NCI-H1048 (cell line): ENCODE data around the gene CAMK2G.
"Not testable (repeated sequence)": the region's sequence is repeated elsewhere in the genome, so short reads cannot be mapped to it uniquely, and the experiment has no call there.

Source experiments
- DNase-seq: peaks from one replicate; lab custom pipeline; 2025; lab: John Stamatoyannopoulos, UW

Gene CAMK2G

GRCh38 chr10:73902351-73902750 is 28.0 kb upstream of the CAMK2G start:
- no peak for DNase-seq

GRCh38 chr10:73901261-73901660 is 26.9 kb upstream of the CAMK2G start:
- DNase-seq, result no peak

GRCh38 chr10:73900064-73900463 is 25.7 kb upstream of the CAMK2G start:
- no peak for DNase-seq

- DNase-seq, result no peak
These were observed 25.1 kb upstream of the CAMK2G start for GRCh38 chr10:73899423-73899822.

GRCh38 chr10:73898730-73899410 is 24.5 kb upstream of the CAMK2G start:
- DNase-seq, result no peak

- no peak for DNase-seq
These were observed 23.3 kb upstream of the CAMK2G start for GRCh38 chr10:73897693-73898092.

GRCh38 chr10:73895381-73895780 is 21.0 kb upstream of the CAMK2G start:
- DNase-seq, result not testable (repeated sequence)

GRCh38 chr10:73894245-73894971 is 20.1 kb upstream of the CAMK2G start:
- no peak for DNase-seq

GRCh38 chr10:73893426-73893825 is 19.1 kb upstream of the CAMK2G start:
- DNase-seq, result no peak

- no peak for DNase-seq
These were observed 18.1 kb upstream of the CAMK2G start for GRCh38 chr10:73892310-73893030.

GRCh38 chr10:73891540-73891939 is 17.2 kb upstream of the CAMK2G start:
- DNase-seq, result no peak

GRCh38 chr10:73890830-73891229 is 16.5 kb upstream of the CAMK2G start:
- DNase-seq, result not testable (repeated sequence)

GRCh38 chr10:73890261-73890660 is 15.9 kb upstream of the CAMK2G start:
- DNase-seq, result no peak

GRCh38 chr10:73889416-73889815 is 15.1 kb upstream of the CAMK2G start:
- not testable (repeated sequence) for DNase-seq

GRCh38 chr10:73889014-73889413 is 14.7 kb upstream of the CAMK2G start:
- no peak for DNase-seq

GRCh38 chr10:73888514-73888913 is 14.2 kb upstream of the CAMK2G start:
- no peak for DNase-seq

- no peak for DNase-seq
These were observed 13.1 kb upstream of the CAMK2G start for GRCh38 chr10:73887294-73888039.

- DNase-seq, result no peak
These were observed 12.4 kb upstream of the CAMK2G start for GRCh38 chr10:73886661-73887293.

GRCh38 chr10:73886085-73886529 is 11.8 kb upstream of the CAMK2G start:
- DNase-seq, result no peak

GRCh38 chr10:73884017-73884416 is 9.7 kb upstream of the CAMK2G start:
- DNase-seq, result no peak

- no peak for DNase-seq
These were observed 7.0 kb upstream of the CAMK2G start for GRCh38 chr10:73881221-73881919.
